Keratinocyte (primary cell): ENCODE data around the gene INO80E. TPM values are rescaled to one million over a fixed set of nuclear protein-coding genes. Genes with fewer than 3 reads are reported as not detected.

Experiments used
- DNase-seq: peaks from one replicate; pipeline ENCODE4 v3.0.0-alpha.2; 2011; ENCODE audit warnings: low read depth, missing footprints, low spot score
- FAIRE-seq: peaks from 2 replicates; lab custom pipeline; 2011; peaks lifted over from hg19 to GRCh38; lab: Jason Lieb, UNC
- H2AFZ ChIP-seq: 2 replicates; pipeline ENCODE4 v1.6.0; 2012; ENCODE audit warnings: low read length, control low read depth, inconsistent platforms; ENCODE audit not compliant: control insufficient read depth
- H3K27ac ChIP-seq: 2 replicates; pipeline ENCODE4 v1.5.1; 2011; ENCODE audit warnings: low read length; ENCODE audit not compliant: control insufficient read depth, insufficient read depth
- H3K27me3 ChIP-seq: 3 replicates; pipeline ENCODE4 v1.6.0; 2011; ENCODE audit warnings: low read length; ENCODE audit not compliant: control insufficient read depth, insufficient read depth; ENCODE audit errors: extremely low read depth
- H3K36me3 ChIP-seq, 2 experiments: 2 replicates in 1 of 2; 3 replicates in 1 of 2; pipeline ENCODE4 v1.5.1; 2011; ENCODE audit warnings: low read length in 2 of 2, mild to moderate bottlenecking in 1 of 2; ENCODE audit not compliant: control insufficient read depth in 2 of 2, insufficient read depth in 2 of 2; ENCODE audit errors: extremely low read depth in 1 of 2
- H3K4me1 ChIP-seq: 3 replicates; pipeline ENCODE4 v1.5.1; 2011; ENCODE audit warnings: low read length; ENCODE audit not compliant: control insufficient read depth, insufficient read depth; ENCODE audit errors: extremely low read depth
- H3K4me2 ChIP-seq: 3 replicates; pipeline ENCODE4 v1.6.0; 2011; ENCODE audit warnings: low read depth, low read length; ENCODE audit not compliant: control insufficient read depth, insufficient read depth; ENCODE audit errors: extremely low read depth
- H3K4me3 ChIP-seq, 3 experiments: fragments of 200-600 bp in 1 of 3; sonication (generic) in 1 of 3; 2 replicates in 2 of 3; 3 replicates in 1 of 3; pipeline ENCODE4 v1.5.1; 2011 to 2016; ENCODE audit warnings: low read length in 3 of 3, mild to moderate bottlenecking in 3 of 3, control low read depth in 2 of 3, inconsistent platforms in 1 of 3, low read depth in 1 of 3, mixed read lengths in 1 of 3, mixed run types in 1 of 3, moderate library complexity in 1 of 3; ENCODE audit not compliant: control insufficient read depth in 2 of 3, insufficient read depth in 2 of 3; ENCODE audit errors: extremely low read depth in 1 of 3
- H3K79me2 ChIP-seq: 2 replicates; pipeline ENCODE4 v1.6.0; 2012; ENCODE audit warnings: low read length; ENCODE audit not compliant: control insufficient read depth, insufficient read depth
- H3K9ac ChIP-seq: 3 replicates; pipeline ENCODE4 v1.6.0; 2011; ENCODE audit warnings: low read length; ENCODE audit not compliant: control insufficient read depth, insufficient read depth; ENCODE audit errors: extremely low read depth
- H3K9me1 ChIP-seq: 3 replicates; pipeline ENCODE4 v1.6.0; 2011; ENCODE audit warnings: low read length; ENCODE audit not compliant: control insufficient read depth, insufficient read depth; ENCODE audit errors: extremely low read depth
- H3K9me3 ChIP-seq: 2 replicates; pipeline ENCODE4 v1.5.1; 2012; ENCODE audit warnings: low read depth, low read length; ENCODE audit not compliant: control insufficient read depth
- H4K20me1 ChIP-seq: 3 replicates; pipeline ENCODE4 v1.6.0; 2011; ENCODE audit warnings: low read length; ENCODE audit not compliant: control insufficient read depth, insufficient read depth; ENCODE audit errors: extremely low read depth
- CTCF ChIP-seq, 3 experiments: IDR thresholded peaks in 1 of 3; conservative IDR thresholded peaks in 1 of 3; optimal IDR thresholded peaks in 1 of 3; 2 replicates in 2 of 3; 3 replicates in 1 of 3; pipeline versions ENCODE3 to v1.5.1; 2011; ENCODE audit warnings: low read length in 3 of 3, mild to moderate bottlenecking in 3 of 3, moderate library complexity in 2 of 3, control low read depth in 1 of 3, inconsistent platforms in 1 of 3; ENCODE audit not compliant: insufficient read depth in 2 of 3; ENCODE audit errors: extremely low read depth in 1 of 3
- EZH2 ChIP-seq: IDR thresholded peaks from one replicate; pipeline ENCODE4 v1.6.1; 2012; ENCODE audit warnings: inconsistent platforms, mild to moderate bottlenecking, low read length, moderate library complexity
- dilution Hi-C: fragments of 300-500 bp; cut with MboI; formaldehyde crosslinking; loops from one replicate; pipeline ENCODE4 v1.7.0; 2020; ENCODE audit warnings: low sequenced_read_pairs; ENCODE audit not compliant: extremely low pct_ligation_motif_present
- polyA plus RNA-seq, 5 experiments: library from polyadenylated mRNA; depleted of rRNA in 3 of 5; stranded (reverse) in 3 of 5; stranded (forward) in 1 of 5; unstranded in 1 of 5; fragments of >200 nt; gene quantifications; 1 replicate in 1 of 5; 2 replicates in 3 of 5; 3 replicates in 1 of 5; pipeline versions ENCODE4 v1.2.1 to v1.2.3, GENCODE V29; 2011 to 2012; ENCODE audit warnings: missing spikeins in 2 of 5, low read depth in 1 of 5, low replicate concordance in 1 of 5

The INO80E gene
- polyA plus RNA-seq, 1 donor (not counting 4 experiments of a cell fraction or from before 2014, with no cell fraction given), result 26.7 TPM

DNA sequence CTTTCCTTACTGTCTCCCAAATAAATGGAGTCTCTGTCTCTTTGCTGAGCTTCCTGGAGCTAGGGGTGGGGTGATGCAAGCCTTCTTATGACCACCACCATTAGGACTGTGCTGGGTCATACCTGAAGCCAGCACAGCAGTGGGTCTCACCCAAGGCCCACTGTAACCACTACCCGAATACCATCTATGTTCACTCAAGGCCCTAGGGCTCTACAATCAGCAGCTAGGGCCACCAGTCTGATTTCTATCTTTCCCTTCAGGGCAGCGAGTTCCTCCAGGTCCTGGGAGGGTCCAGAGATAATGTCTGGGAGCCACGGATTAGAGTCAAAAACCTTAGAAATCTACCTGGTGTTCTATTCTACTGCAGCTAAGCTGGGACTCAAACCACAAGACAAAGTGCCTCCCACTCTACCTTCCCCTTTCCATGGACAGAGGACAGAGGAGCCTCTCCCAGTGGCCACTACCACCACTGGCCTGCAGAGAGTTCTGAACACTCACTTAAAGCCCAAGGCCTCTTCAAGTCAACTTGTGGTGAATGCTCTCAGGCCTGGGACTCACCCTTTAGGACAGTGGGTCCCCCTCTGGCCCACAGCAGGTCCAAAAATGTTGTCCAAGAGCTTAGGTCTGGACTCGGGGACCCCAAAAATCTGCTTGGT is 45.1 kb upstream of the INO80E start:
- Histone ChIP-seq H2AFZ (no peak overlapping the region), H3K9me3 (no peaks in the 10 kb centered on the region), H3K9me1 (no peaks in the 10 kb centered on the region), H3K4me3 (no peak overlapping the region), H3K27me3 (no peaks in the 10 kb centered on the region), H3K4me2 (no peak overlapping the region), H4K20me1 (no peaks in the 10 kb centered on the region), H3K4me1 (no peaks in the 10 kb centered on the region), H3K79me2 (no peaks in the 10 kb centered on the region), H3K36me3 (no peaks in the 10 kb centered on the region), H3K27ac (no peak overlapping the region), H3K9ac (no peak overlapping the region)
- no peak for TF ChIP-seq CTCF (optimal IDR thresholded peaks at IDR 0.05 in 1 of 3, IDR thresholded peaks at IDR 0.05 in 1 of 3, conservative IDR thresholded peaks at IDR 0.05 in 1 of 3; ENCODE audit: extremely low read depth in 1 of 3, insufficient read depth in 2 of 3, low read length in 3 of 3)
- TF ChIP-seq EZH2, result no peak
- DNase-seq, result no peak
- no peak for FAIRE-seq
- dilution Hi-C loops, result no loop called here

DNA sequence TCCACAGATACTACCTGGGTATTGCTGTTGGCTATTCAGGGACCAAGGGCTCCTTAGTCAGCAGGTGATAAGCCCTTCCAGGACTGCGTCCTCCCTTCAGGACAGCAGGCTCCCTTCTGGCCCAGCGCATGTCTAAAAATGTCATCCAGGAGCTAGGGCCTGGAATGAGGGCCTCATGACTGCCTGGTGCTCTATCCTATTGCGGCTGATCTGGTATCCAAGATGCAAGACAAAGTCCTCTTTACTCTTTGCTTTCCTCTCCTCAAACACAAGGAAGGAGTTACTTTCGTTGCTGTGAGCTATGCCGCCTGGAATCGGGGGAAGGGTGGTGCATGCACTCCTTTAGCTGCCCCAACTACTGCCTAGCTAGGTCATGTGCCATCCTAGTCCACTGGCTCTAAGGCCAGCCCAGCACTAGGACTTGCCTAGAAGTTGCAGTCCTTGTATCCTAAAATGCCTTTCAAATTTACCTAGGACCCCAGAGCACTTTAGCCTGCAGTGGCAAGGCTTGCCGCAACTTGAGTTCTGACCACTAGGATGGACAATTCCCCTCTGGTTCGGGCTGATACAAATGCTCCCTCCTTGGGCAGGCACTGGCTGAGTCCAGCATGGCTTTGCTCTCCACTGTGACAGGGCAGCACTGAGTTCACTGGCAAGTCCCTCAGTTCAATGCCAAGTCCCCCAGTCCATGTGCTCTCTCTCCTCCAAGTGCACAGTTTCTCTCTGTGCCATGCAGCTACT is 44.2 kb upstream of the INO80E start:
- TF ChIP-seq CTCF (optimal IDR thresholded peaks at IDR 0.05 in 1 of 3, IDR thresholded peaks at IDR 0.05 in 1 of 3, conservative IDR thresholded peaks at IDR 0.05 in 1 of 3; ENCODE audit: extremely low read depth in 1 of 3, insufficient read depth in 2 of 3, low read length in 3 of 3), result no peak
- no peak for TF ChIP-seq EZH2
- H4K20me1 ChIP-seq, result no peaks in the 10 kb centered on the region
- no peaks in the 10 kb centered on the region for H3K9me1 ChIP-seq
- no peak overlapping the region for H3K9ac ChIP-seq
- no peak overlapping the region for H3K4me2 ChIP-seq
- no peak for DNase-seq
- dilution Hi-C loops, result no loop called here
- H3K27ac ChIP-seq, result no peak overlapping the region
- H3K36me3 ChIP-seq, result no peaks in the 10 kb centered on the region
- H3K4me3 ChIP-seq, result no peak overlapping the region
- H3K27me3 ChIP-seq, result no peaks in the 10 kb centered on the region
- no peak for FAIRE-seq
- no peak overlapping the region for H2AFZ ChIP-seq
- no peaks in the 10 kb centered on the region for H3K4me1 ChIP-seq
- H3K9me3 ChIP-seq, result no peaks in the 10 kb centered on the region
- H3K79me2 ChIP-seq, result no peaks in the 10 kb centered on the region
